Limb (tissue), 2 donors: Measurements from ENCODE around the gene VAC14.
"Not testable (repeated sequence)": the region's sequence is repeated elsewhere in the genome, so short reads cannot be mapped to it uniquely, and the experiment has no call there.

Source experiments
- DNase-seq, 2 donors: peaks; one replicate each; pipeline ENCODE4 v3.0.0-alpha.2; 2016; ENCODE audit errors: extremely low spot score in 2 of 2

Gene VAC14

DNA sequence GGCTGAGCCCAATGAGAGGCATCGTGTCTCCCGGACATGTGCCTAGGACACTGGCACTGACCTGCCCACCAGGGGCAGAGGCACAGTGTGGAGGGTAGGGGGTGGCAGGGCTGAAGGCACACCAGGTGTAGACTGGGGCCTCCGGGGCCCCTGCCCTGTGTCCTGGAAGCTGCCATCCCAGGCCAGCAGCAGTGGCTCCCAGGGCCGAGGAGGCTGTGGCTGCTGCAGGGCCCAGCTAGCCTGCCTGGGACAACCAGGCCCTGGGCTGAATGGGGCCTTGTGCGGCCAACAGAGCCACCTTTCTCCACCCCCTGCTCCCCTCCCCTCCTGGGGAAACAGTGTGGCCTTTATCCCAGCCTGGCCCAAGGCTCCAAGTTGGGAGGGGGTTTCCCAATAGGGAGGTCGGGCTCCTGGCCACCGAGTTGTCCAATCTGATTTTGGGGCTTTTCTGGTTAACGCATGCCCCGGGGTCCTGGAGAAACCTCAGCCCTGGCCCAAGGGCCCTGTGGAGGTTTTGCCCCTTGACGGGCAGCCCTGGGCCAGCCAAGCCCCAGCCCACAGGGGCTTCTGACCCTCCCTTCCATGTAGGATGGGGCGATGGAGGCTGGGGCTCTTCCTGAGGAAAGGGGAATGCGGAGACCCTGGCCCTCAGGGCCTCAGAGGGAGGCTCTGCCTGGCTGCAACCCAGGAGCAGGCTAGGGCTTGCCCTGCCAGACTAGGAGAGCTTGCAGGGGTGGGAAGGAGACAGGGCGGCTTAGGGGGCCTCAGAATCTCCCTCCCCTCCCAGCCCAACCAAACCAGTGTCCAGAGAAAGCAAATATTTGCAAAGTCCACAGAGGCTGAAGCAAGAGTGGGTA lies 119.3 kb downstream of the VAC14 start:
- peak in 1 of 2 donors; percentile 67 for DNase-seq

DNA sequence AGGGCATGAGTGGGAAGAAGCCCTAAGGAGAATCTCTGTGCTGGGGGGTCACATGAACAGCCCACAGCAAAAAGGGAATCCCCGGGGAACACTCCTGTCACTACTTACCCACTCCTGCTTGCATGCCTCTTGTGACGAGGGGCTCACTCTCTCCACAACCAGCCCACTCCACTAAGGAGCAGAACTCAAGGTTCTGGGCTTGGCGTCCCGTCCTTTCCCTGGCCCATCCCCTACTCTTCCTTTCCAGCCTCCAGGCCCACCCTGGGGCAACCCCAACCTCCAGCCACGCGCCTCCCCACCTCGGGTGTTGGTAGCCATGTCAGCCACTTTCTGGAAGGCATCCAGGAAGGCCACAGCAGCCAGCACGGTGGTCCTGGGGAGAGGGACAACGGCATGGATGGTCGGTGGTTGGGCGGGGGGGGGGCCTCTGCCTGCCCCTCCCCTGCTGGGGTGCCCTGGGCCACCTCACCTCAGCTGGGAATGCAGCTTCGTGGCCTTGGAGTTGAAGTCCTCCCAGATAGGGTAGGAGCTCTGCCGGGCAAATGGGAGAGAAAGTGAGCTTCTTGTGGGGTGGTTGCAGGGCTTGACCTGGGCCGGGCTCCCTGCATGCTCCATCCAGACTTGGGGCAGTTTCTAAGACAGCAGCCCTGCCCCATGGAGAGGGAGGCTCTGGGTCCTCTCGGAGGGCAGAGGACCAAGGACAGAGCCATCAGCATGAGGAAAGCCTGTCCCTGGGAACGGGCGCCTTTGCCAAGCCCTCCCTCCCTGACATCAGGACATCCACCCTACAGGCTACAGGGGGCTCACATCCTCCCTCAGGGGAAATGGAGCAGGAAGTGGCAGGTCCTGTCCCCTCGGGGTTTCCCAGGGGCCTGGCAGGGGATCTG lies 120.2 kb downstream of the VAC14 start:
- no peak for DNase-seq

- DNase-seq, result peak in 1 of 2 donors; percentile 68
Measured at GRCh38 chr16:70679671-70680494, 121.1 kb downstream of the VAC14 start.

GRCh38 chr16:70678898-70679670 lies 121.9 kb downstream of the VAC14 start:
- DNase-seq, result peak in 1 of 2 donors; percentile 35

DNA sequence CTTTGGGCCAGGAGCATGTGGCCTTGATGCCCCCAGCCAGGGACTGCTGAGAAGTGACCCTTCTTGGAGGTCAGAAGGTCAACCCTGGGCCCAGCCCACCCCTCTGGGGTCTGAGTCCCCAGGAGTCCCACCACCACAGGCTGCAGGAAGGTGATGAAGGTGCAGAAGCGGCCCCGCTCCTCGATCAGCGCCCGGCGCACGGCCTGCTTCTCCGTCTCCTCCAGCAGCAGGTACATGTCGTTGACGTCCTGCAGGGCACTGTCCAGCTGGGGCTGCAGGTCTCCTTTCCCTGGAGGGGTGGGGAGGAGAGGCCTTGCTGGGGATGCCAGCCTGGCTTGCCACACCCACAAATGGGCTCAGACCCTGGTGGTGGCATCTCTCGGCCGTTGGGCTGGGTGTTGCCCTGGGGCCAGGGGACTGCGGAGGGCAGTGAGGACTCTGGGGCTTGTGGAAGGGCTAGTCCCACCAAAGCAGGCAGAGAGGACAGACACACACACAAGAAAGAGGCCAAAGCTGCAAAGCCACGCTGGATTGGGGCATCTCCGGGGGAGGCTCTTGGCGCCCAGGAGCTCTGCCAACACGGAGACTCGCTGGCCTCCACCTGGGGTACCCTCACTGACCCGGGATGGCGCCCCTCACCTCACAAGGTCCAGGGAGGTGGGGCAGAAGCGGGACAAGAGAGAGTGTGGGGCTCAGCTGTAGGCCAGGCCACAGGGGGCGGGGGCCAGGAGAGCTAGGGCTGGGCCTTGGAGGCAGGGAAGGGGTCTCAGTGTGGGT lies 122.6 kb downstream of the VAC14 start:
- DNase-seq, result peak in 1 of 2 donors; percentile 29

DNA sequence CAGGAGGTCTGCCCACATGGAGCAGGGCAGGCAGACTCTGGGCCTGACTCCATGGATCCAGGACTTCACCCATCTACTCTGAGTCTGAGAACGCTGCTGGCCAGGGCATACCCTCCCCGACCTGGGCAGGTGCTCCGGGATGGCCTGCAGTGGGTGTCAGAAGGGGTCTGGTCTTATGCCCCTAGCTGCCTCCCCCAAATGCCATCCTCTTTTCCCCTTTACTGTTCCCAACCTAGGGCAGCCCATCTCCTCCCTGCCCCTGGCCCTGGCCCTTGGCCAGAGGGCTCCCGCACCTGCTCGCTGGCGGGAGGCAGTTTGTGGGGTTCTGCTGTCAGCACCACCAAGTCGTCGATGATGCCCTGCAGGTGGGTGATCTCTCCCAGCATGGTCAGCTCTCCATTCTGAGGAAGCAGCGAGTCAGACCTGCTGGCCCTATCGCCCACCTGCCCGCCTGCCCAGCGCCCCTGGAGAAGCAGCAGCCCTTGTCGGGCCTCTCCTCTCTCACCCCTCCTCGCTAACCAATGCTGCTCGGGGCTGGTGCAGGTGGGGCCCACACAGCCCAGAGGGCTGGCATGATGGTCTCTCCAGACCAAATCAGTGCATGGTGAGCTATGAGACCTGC lies 123.3 kb downstream of the VAC14 start:
- peak in 1 of 2 donors; percentile 29 for DNase-seq

- DNase-seq, result no peak
Measured at GRCh38 chr16:70676675-70677498, 124.1 kb downstream of the VAC14 start.

DNA sequence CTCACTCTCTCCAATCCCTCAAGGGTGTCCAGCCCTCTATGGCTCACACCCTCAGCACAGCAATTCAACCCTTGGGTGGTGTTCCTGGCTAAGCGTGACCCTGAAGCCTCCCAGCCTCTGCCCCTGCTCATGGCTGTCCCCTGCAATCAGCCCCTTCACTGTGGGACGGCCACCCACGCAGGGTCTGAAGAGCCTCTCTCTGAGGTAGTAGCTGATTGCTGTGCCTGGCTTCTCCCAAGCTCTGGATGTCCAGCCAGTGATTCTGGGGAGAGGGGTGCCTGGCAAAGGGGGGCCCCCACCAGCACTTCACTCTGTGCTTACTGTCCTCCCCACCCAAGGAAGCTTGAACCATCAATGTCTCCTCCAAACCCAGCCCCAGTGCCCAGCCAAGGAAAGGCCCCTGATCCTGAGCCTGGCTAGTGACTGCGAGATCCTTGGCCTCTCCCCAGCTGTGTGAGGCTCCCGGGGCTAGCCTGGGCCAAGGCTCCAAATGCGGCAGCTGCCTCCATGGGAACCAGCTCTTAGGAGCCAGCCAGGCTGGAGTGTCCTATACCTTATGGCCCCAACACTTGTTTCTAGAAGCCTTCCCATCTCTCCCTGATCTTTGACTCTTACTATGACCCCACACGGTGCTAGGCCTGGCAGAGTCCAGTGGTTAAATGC lies 125.0 kb downstream of the VAC14 start:
- no peak for DNase-seq

GRCh38 chr16:70674221-70675014 lies 126.5 kb downstream of the VAC14 start:
- DNase-seq, result peak in 1 of 2 donors; percentile 26

DNA sequence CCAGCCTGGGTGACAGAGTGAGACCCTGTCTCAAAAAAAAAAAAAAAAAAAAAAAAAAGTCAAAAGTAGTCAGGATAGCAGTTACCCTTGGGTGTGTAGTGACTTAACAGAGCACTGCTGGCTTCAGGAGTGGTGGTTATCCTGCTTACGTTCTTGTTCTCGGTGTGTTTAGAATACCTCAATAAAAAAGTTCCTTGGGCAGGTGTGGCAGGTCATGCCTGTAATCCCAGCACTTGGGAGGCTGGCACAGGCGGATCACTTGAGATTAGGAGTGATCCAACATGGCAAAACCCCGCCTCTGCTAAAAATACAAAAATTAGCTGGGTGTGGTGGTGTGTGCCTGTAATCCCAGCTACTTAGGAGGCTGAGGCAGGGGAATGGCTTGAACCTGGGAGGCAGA lies 130.0 kb downstream of the VAC14 start:
- DNase-seq, result not testable (repeated sequence)

- DNase-seq, result no peak
Measured at GRCh38 chr16:70670175-70670574, 130.8 kb downstream of the VAC14 start.

DNA sequence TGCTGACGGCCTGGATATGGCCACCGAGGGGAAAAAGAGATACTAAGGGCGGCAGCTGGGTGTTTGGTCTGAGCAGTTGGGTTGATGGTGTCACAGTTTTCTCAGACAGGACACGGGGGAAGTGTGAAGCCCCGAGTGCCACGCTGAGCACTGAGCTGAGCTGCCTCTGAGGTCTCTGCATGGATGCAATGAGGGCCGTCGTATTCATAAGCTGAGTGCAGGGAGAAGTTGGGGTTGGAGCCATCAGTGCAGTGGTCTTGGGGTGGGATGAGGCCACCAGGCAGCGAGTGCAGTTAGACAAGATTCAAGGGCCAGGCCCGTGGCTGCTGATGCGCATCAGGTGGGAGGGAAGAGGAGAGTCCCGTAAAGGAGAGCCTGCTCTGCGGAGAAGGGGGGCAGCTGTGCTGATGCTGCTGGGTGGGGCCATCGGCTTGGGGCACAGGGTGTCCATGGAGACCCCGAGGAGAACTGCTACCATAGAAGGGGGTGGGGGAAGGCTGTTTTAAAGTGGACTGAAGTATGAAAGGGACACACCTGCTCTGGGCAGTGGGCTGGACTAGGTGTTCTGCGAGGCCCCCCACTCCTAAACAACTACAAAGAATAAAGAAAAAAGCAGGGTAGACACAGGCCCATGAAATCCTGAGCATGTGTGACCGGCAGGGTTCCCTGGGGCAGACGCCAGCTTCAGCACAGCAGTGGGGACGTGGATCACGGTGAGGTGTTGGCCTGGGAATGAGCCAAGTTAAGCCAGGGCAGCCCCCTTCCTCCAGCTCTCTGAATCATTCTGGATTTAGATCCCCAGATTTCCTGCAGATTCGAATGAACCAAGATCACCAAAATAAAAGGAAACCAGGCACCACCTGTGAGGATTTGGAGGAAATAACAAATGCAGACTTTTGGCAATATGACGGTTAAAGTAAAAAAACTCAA lies 134.9 kb downstream of the VAC14 start:
- DNase-seq, result no peak

GRCh38 chr16:70665113-70665694 lies 135.8 kb downstream of the VAC14 start:
- peak in 1 of 2 donors; percentile 25 for DNase-seq

DNA sequence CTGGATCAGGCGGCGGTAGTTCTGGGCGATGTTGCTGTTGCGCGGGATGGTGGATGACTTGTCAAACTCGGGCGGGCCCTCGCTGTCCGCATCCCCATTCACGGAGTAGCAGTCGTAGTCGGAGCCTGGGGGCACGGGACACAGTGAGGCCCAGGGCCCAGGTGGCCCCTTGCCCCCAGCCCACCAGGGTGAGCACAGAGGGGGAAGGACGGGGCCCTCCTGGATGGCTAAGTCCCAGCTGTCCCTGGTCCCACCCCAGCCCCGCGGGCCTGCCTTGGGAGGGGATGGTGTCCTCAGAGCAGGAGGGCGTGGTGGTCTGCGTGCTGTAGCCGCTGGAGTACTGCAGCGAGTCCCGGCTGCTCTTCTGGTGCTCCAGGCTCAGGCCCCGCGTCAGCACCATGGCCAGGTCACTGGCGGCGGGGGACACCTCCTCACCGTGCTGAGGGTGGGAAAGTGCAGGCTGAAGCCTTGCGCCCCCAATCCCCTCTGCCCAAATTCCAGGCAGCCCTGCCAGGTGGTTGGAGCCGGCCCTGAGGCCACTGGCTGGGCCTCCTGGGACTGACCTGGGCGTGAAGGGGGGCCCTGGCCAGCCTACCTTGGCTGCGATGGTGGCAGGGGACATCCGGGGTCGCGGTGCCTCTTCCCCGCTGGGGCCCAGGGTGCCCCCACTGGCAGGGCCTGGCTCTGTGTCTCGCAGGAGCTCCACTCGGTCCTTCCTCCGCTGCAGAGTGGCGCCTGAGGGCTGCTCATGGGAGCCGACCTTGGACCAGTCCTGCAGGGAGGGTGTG lies 136.4 kb downstream of the VAC14 start:
- peak in 1 of 2 donors; percentile 35 for DNase-seq
